GM18502 (cell line): ENCODE data around the gene SETBP1.
A peak's percentile ranks its signal among the peaks of the same experiment; 100 is the strongest.

Experiments used
- ATAC-seq: cut with Tn5 transposase; IDR thresholded peaks from one replicate; pipeline ENCODE4 v1.9.1; 2021; ENCODE audit warnings: mild to moderate bottlenecking; ENCODE audit not compliant: unreplicated experiment, poor library complexity

Gene SETBP1

GRCh38 chr18:44701227-44701626, 20.5 kb downstream of the SETBP1 start:
- ATAC-seq = no peak

DNA sequence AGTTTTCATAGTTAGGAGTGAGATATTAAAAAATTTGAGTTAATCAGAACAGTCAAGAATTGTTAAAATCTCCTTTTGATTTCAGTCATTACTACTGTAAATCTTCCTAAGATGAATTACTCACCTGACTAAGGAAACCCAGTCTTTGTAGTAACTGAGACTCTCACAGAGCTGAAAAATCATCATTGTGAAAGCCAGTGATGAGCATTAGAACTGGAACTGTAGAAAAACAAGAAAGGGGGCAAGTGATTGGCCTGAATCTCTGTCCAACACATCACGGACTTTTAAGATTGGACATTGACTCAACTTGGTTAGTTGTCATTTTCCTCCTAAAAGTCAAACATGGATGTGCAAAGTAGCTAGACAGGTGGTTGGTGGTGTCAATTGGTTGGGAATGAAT, 21.9 kb downstream of the SETBP1 start:
- ATAC-seq = no peak

- ATAC-seq = no peak
These were observed 23.6 kb downstream of the SETBP1 start for GRCh38 chr18:44704135-44704789.

- ATAC-seq = no peak
These were observed 24.5 kb downstream of the SETBP1 start for GRCh38 chr18:44705075-44705675.

DNA sequence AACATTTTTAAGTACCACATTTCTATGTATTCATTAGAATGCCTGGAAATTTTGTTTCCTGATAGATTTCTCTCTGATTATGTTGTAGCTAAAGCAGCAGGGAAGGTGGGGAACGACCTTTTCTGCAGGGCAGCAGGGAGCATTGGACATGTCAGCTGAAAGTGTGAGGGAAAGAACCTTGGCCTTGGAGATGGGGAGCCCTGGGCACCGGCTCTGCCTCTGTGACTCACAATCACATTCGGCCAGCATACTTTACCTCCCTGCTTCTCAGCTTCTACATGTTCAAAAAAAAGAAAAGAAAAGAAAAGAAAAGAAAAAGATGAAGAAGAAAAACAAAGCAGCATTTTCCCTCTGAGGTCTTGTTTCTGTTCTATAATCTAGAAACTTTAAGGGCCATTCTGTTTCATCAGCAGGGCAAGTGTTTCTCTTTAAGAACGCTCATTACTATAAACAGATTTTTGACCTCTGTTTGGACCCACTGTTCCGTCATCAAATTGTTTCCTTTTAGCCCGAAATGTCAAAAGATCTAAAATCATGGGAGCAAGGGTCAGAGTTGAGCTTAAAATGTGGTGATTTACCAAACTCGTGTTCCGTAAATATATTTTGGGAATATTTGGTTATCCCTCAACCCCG, 27.9 kb downstream of the SETBP1 start:
- no peak for ATAC-seq

GRCh38 chr18:44709307-44710126, 28.8 kb downstream of the SETBP1 start:
- peak; percentile 94 for ATAC-seq

DNA sequence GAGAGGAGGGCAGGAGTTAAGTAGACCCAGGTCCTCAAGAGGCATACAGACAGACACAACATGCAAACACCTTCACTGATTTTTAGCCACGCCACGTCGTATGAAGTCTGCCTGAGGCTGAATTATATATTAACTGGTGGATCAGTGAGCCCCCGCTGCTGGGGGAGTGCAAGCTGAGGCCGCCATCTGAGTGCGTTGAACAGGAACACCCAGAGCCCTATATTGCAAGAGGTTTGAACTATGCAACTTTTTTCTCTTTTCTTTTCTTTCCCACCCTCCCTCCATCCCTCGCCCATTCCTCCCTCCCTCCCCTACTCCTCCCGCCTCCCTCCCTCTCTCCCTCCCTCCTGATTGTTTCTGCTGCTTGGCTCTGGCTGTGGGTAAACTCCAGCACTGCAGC, 30.2 kb downstream of the SETBP1 start:
- no peak for ATAC-seq

DNA sequence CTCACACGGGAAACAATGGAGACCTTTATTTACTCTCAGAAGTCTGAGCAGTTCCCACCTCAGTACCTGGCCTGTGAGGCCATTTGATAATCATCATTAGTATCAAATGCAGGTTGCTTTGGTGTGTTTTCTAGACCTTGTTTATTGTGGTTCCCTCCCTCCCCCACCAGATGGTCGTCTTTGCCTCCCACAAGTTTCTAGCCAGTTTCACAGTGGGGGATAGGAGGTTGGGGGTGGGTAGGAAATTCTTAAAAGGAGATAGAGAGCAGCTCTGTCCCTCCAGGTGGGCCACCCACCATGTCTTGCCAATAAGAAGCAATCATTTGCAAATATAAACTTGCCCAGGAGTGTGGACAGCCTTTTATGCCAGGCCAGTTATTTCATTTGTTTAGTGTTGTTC, 31.3 kb downstream of the SETBP1 start:
- ATAC-seq = no peak

DNA sequence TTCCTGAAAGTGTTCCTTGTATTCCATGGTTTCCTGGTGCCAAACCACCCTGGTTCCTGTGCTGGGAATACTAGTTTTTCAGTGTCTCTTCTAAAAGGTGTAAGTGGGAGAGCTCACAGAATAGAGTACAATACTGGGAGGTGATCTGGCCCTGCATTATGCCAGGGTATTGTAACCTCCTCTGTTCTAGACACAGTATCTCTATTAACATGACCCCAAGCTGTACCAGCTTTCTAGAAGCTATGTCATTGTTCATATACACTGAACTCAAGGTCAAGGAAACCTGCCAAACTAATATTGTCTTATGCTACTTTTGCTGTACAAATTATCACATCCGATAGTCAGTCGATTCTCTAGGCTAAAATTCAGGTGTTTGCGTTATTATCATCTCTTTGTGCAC, 32.7 kb downstream of the SETBP1 start:
- no peak for ATAC-seq

- ATAC-seq = no peak
These were observed 33.7 kb downstream of the SETBP1 start for GRCh38 chr18:44714376-44714775.

- ATAC-seq = no peak
These were observed 34.6 kb downstream of the SETBP1 start for GRCh38 chr18:44715245-44715644.

DNA sequence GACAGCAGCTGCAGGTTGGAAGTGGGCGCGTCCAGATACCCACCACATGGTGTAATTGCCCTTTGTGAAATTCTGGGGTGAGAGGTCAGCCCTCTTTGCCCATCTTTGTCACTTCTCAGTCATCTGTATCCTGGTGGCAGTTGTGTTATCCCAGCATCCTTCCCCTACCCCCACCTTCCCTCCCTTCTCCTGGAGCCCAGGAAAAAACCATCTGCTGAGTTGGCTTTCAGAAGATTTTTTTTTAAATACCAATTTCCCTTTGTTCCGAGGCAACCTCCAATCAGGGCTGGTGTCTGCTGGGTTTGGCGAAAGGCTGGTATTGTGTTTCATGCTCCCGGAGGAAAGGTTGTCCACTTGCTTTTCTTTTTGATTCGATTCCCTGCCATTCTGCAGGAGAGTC, 35.2 kb downstream of the SETBP1 start:
- no peak for ATAC-seq

GRCh38 chr18:44716697-44717163, 36.0 kb downstream of the SETBP1 start:
- ATAC-seq = peak; percentile 39

GRCh38 chr18:44719519-44720060, 38.9 kb downstream of the SETBP1 start:
- no peak for ATAC-seq

DNA sequence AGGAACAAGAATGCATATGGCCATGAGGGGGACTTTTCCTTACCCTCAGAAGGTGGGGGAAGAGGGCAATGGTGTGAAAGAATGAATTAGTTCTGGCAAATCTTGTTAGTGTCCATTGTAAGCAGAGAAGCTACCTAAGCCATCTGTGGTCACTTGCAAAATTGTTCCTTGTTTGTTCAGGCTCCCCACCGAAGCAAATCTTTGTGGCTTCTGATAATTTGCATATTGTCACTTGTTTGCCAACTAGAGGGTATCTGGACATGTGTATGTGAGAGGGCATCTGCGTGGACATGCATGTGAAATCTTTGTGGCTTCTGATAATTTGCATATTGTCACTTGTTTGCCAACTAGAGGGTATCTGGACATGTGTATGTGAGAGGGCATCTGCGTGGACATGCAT, 41.1 kb downstream of the SETBP1 start:
- peak; percentile 25 for ATAC-seq

GRCh38 chr18:44723411-44723810, 42.7 kb downstream of the SETBP1 start:
- peak; percentile 37 for ATAC-seq

DNA sequence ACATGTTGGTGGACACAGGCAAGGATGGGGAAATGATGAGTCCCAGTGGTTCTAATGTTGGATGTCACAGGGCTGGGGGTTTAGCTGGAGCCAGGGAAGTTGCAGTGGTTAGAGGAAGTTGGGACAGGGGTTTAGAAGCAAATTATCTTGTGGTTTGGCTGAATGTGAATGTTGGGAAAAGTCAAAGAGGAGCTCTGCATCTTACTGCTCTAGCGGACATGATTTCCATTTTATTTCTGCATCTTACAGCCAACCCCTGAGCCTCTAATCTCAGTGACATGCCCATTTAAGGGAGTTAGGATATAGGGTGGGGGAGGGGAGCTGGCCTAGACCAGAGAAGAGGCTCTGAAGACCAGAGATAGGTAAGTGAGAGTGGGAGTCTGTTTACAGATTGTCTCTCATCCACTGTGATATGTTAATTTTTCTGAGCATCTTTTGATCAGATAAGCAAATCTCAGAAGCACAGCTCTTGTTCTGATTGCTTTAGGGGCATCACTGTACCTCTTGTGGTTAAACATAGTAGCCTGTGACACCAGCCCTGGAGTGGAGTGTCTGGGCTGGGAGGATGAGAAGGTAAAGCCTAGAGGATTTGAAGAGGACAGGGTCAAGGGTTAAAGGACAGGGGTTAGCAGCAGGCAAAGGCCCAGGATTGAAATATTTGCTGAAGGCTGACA, 43.6 kb downstream of the SETBP1 start:
- ATAC-seq = peak; percentile 23

DNA sequence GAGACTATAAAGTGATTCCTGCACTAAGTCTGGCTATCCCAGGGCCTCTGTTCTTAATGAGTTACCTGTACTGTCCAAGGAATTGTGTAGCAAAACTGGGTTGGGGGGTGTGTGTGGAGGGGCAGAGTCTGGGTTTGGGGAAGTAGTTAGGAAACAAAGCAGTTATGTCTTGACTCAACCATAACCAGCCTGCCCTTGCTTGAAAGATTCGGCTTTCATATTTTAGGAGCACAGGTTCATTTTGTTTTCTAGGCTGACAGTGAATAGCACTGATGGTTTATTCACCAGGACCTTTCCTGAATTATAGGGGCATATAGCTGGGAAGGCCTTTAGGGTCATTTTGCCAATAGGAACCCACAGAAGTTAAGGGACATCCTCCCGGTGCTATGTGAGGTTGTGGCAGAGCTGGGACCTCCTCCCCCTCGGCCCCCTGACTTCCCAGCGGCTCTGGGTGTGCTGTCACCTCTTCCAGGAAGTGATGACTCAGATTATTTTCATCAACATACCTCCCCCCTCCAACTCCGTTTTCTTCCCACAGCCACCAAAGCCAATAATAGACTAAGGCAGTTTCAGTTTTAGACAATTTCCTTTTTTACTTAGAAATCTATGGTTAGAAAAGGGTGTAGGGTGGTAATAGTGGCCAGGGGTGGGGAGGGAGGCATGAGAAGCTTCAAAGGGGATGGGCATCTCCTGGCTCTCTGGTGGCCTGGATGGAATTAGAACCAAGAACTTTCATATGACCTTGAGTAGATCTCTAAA, 44.8 kb downstream of the SETBP1 start:
- ATAC-seq = peak; percentile 62

- ATAC-seq = no peak
These were observed 45.4 kb downstream of the SETBP1 start for GRCh38 chr18:44726059-44726421.
